Lower leg skin (tissue), 4 donors: ENCODE results near the gene ERVW-1. TPM values are rescaled to one million over a fixed set of nuclear protein-coding genes. Genes with fewer than 3 reads are reported as not detected.
"Not testable (repeated sequence)": the region's sequence is repeated elsewhere in the genome, so short reads cannot be mapped to it uniquely, and the experiment has no call there.

ENCODE experiments used
- DNase-seq, 2 donors: peaks; one replicate each; pipeline ENCODE4 v3.0.0-alpha.2; 2019; ENCODE audit warnings: low spot score in 2 of 2
- H3K4me3 ChIP-seq: fragments of 200-600 bp; sonication (generic); 2 replicates; pipeline ENCODE4 v1.5.1; 2017; ENCODE audit warnings: mild to moderate bottlenecking, low read depth; ENCODE audit not compliant: poor library complexity, severe bottlenecking
- CTCF ChIP-seq, 3 donors: fragments of 450-650 bp; IDR thresholded peaks; one replicate each; pipeline ENCODE4 v1.5.1; 2016; ENCODE audit warnings: antibody characterized with exemption in 3 of 3, mild to moderate bottlenecking in 3 of 3, moderate library complexity in 2 of 3
- POLR2A ChIP-seq, 2 donors: fragments of 450-650 bp; IDR thresholded peaks; one replicate each; pipeline ENCODE4 v1.6.1; 2016 to 2017; ENCODE audit warnings: antibody characterized with exemption in 2 of 2, mild to moderate bottlenecking in 1 of 2, moderate library complexity in 1 of 2
- WGBS, 2 donors: methylation state at CpG; one replicate each; pipeline ENCODE4 v1.1.5; 2018; 5-methylcytosine and 5-hydroxymethylcytosine counted together
- intact Hi-C: fragments of 100-400 bp; cut with DNase I; formaldehyde crosslinking; loops from one replicate; pipeline ENCODE4 v1.15.0; 2023; ENCODE audit warnings: low total_unique reads
- total RNA-seq, 4 donors: library from RNA; depleted of rRNA; stranded (reverse); fragments of >200 nt; gene quantifications; one replicate each; pipeline ENCODE4 v1.1.0, GENCODE V29; 2016

ERVW-1 gene
- total RNA-seq, result not detected

GRCh38 chr7:92477681-92478080 is at the start of gene ERVW-1:
TSS of gene ERVW-1 (minus strand) at chr7:92477946. CDS start at chr7:92470381, 7,565 bp downstream.
- H3K4me3 ChIP-seq, DNase-seq, intact Hi-C loops: not testable (repeated sequence)
- WGBS, 2 donors, result 96 to 99% methylated on average over 11 of the region's 11 CpGs

- 89 to 94% methylated on average over 2 of the region's 2 CpGs for WGBS, 2 donors
- no peak for DNase-seq
- no peak overlapping the region for H3K4me3 ChIP-seq
- TF ChIP-seq POLR2A (IDR thresholded peaks at IDR 0.05), result no peak
- no peak for TF ChIP-seq CTCF (IDR thresholded peaks at IDR 0.05)
- intact Hi-C loops, result no loop called here
Observed at GRCh38 chr7:92523110-92523509, 45.4 kb upstream of the ERVW-1 start.

GRCh38 chr7:92520024-92520423 is 42.3 kb upstream of the ERVW-1 start:
- no peak overlapping the region for H3K4me3 ChIP-seq
- intact Hi-C loops, result no loop called here
- no peak for DNase-seq
- TF ChIP-seq POLR2A (IDR thresholded peaks at IDR 0.05), result no peak
- no peak for TF ChIP-seq CTCF (IDR thresholded peaks at IDR 0.05)
- 86 to 90% methylated on average over 1 of the region's 1 CpG for WGBS, 2 donors

- intact Hi-C loops, result no loop called here
- 86 to 87% methylated on average over 3 of the region's 3 CpGs for WGBS, 2 donors
- TF ChIP-seq CTCF (IDR thresholded peaks at IDR 0.05) (no peak), POLR2A (IDR thresholded peaks at IDR 0.05) (no peak)
- H3K4me3 ChIP-seq, result no peak overlapping the region
- no peak for DNase-seq
Observed at GRCh38 chr7:92517631-92518030, 39.9 kb upstream of the ERVW-1 start.

GRCh38 chr7:92513167-92513902 is 35.6 kb upstream of the ERVW-1 start:
- no peak overlapping the region for H3K4me3 ChIP-seq
- TF ChIP-seq CTCF (IDR thresholded peaks at IDR 0.05), result no peak
- no peak for TF ChIP-seq POLR2A (IDR thresholded peaks at IDR 0.05)
- intact Hi-C loops, result no loop called here
- WGBS, 2 donors, result 63 to 65% methylated on average over 3 of the region's 3 CpGs
- DNase-seq, result no peak

- no peak for DNase-seq
- 94 to 95% methylated on average over 5 of the region's 5 CpGs for WGBS, 2 donors
- TF ChIP-seq POLR2A (IDR thresholded peaks at IDR 0.05) (no peak), CTCF (IDR thresholded peaks at IDR 0.05) (no peak)
- intact Hi-C loops, result no loop called here
- H3K4me3 ChIP-seq, result no peak overlapping the region
Observed at GRCh38 chr7:92508946-92509345, 31.2 kb upstream of the ERVW-1 start.
